Retina (tissue), 1 donor: ENCODE data around the gene TMEM41B.
"Not testable (repeated sequence)": the region's sequence is repeated elsewhere in the genome, so short reads cannot be mapped to it uniquely, and the experiment has no call there.

ENCODE experiments used
- DNase-seq: peaks from one replicate; pipeline ENCODE4 v3.0.0-alpha.2; 2016

Gene TMEM41B

GRCh38 chr11:9314291-9315077 is at the start of gene TMEM41B:
TMEM41B (minus strand) TSS chr11:9314593; CDS start chr11:9314441, 152 bp downstream.
- peak; percentile 98 for DNase-seq

GRCh38 chr11:9362393-9362863 is 48.0 kb upstream of the TMEM41B start:
- DNase-seq = peak; percentile 20

- DNase-seq = not testable (repeated sequence)
Measured at GRCh38 chr11:9360862-9361622, 46.6 kb upstream of the TMEM41B start.

- no peak for DNase-seq
Measured at GRCh38 chr11:9357041-9357440, 42.6 kb upstream of the TMEM41B start.

- no peak for DNase-seq
Measured at GRCh38 chr11:9351321-9351881, 37.0 kb upstream of the TMEM41B start.

GRCh38 chr11:9347779-9348178 is 33.4 kb upstream of the TMEM41B start:
- DNase-seq = not testable (repeated sequence)

- DNase-seq = no peak
Measured at GRCh38 chr11:9347100-9347499, 32.7 kb upstream of the TMEM41B start.

GRCh38 chr11:9344061-9344680 is 29.8 kb upstream of the TMEM41B start:
- DNase-seq = peak; percentile 9

GRCh38 chr11:9341638-9342178 is 27.3 kb upstream of the TMEM41B start:
- no peak for DNase-seq

GRCh38 chr11:9332655-9333054 is 18.3 kb upstream of the TMEM41B start:
- DNase-seq = no peak

- DNase-seq = no peak
Measured at GRCh38 chr11:9330387-9331384, 16.3 kb upstream of the TMEM41B start.

- no peak for DNase-seq
Measured at GRCh38 chr11:9320047-9320446, 5.7 kb upstream of the TMEM41B start.

- DNase-seq = not testable (repeated sequence)
Measured at GRCh38 chr11:9319377-9320001, 5.1 kb upstream of the TMEM41B start.

- not testable (repeated sequence) for DNase-seq
Measured at GRCh38 chr11:9318442-9319376, 4.3 kb upstream of the TMEM41B start.

- no peak for DNase-seq
Measured at GRCh38 chr11:9316334-9316733, 1.9 kb upstream of the TMEM41B start.

- no peak for DNase-seq
Measured at GRCh38 chr11:9315078-9315688, 790 bp upstream of the TMEM41B start.

GRCh38 chr11:9313648-9314290 is 624 bp downstream of the TMEM41B start:
- no peak for DNase-seq

- DNase-seq = no peak
Measured at GRCh38 chr11:9310485-9311090, 3.8 kb downstream of the TMEM41B start.
